Measurements from ENCODE around the gene AKAP12. TPM values are rescaled to one million over a fixed set of nuclear protein-coding genes. Genes with fewer than 3 reads are reported as not detected.

AKAP12 gene
- total RNA-seq, 4 donors from 2014 or later: 25.7 to 61.7 (median 53.1) TPM

GRCh38 chr6:151241853-151242252 is 2.1 kb downstream of the AKAP12 start:
- 62 to 79% methylated on average over 5 of the region's 5 CpGs for WGBS, 2 donors (ENCODE audit: low coverage in 1 of 2)
- in situ Hi-C loops (cut with MboI; ENCODE audit: low pct_ligation_motif_present in 1 of 4, low pct_unique_long_range_greater_than_20kb in 1 of 4, low sequenced_read_pairs in 3 of 4) (no loop called here), intact Hi-C loops (cut with DNase I; ENCODE audit: low total_unique reads) (loop anchor here (2.0 to 10.0 kb wide), 4 partner anchors 53 to 227 kb away; no protein-coding TSS in a partner anchor)
- H3K9me3 ChIP-seq: no peaks in the 10 kb centered on the region
- H3K27me3 ChIP-seq: peaks cover 53% of the 10 kb centered on the region
- H3K36me3 ChIP-seq: no peaks in the 10 kb centered on the region
- peak overlapping the region; percentile 85 to 97 (median 93) for H3K27ac ChIP-seq
- no peak for TF ChIP-seq POLR2AphosphoS5 (IDR thresholded peaks at IDR 0.05)
- H3K4me1 ChIP-seq: peaks cover 0 to 8% (median 3%) of the 10 kb centered on the region in 4 donors
- no peak for DNase-seq
- peak overlapping the region; percentile 58 to 91 (median 72) for H3K4me3 ChIP-seq

GRCh38 chr6:151242420-151242861 is 2.7 kb downstream of the AKAP12 start:
- no peak for DNase-seq
- H3K9me3 ChIP-seq: no peaks in the 10 kb centered on the region
- no peaks in the 10 kb centered on the region for H3K36me3 ChIP-seq
- peaks cover 0 to 12% (median 3%) of the 10 kb centered on the region in 4 donors for H3K4me1 ChIP-seq
- in situ Hi-C loops (cut with MboI; ENCODE audit: low pct_ligation_motif_present in 1 of 4, low pct_unique_long_range_greater_than_20kb in 1 of 4, low sequenced_read_pairs in 3 of 4): no loop called here
- WGBS, 2 donors (ENCODE audit: low coverage in 1 of 2): 78% methylated on average over 7 of the region's 7 CpGs; no CpG with 5 or more reads in 1 of the 2 donors
- intact Hi-C loops (cut with DNase I; ENCODE audit: low total_unique reads): loop anchor here (5.0 to 10.0 kb wide), 3 partner anchors 80 to 228 kb away; no protein-coding TSS in a partner anchor
- TF ChIP-seq EP300 (IDR thresholded peaks at IDR 0.05; ENCODE audit: low read depth): no peak
- no peak for TF ChIP-seq POLR2AphosphoS5 (IDR thresholded peaks at IDR 0.05)
- TF ChIP-seq POLR2A (IDR thresholded peaks at IDR 0.05): no peak
- TF ChIP-seq, protein P1, sequence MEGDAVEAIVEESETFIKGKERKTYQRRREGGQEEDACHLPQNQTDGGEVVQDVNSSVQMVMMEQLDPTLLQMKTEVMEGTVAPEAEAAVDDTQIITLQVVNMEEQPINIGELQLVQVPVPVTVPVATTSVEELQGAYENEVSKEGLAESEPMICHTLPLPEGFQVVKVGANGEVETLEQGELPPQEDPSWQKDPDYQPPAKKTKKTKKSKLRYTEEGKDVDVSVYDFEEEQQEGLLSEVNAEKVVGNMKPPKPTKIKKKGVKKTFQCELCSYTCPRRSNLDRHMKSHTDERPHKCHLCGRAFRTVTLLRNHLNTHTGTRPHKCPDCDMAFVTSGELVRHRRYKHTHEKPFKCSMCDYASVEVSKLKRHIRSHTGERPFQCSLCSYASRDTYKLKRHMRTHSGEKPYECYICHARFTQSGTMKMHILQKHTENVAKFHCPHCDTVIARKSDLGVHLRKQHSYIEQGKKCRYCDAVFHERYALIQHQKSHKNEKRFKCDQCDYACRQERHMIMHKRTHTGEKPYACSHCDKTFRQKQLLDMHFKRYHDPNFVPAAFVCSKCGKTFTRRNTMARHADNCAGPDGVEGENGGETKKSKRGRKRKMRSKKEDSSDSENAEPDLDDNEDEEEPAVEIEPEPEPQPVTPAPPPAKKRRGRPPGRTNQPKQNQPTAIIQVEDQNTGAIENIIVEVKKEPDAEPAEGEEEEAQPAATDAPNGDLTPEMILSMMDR (IDR thresholded peaks at IDR 0.05): no peak
- peaks cover 53% of the 10 kb centered on the region for H3K27me3 ChIP-seq
- peak overlapping the region; percentile 85 to 97 (median 93) for H3K27ac ChIP-seq
- peak overlapping the region; percentile 9 to 73 (median 64) for H3K4me3 ChIP-seq

- H3K27me3 ChIP-seq: peaks cover 51% of the 10 kb centered on the region
- intact Hi-C loops (cut with DNase I; ENCODE audit: low total_unique reads): loop anchor here (5.0 to 10.0 kb wide), 3 partner anchors 79 to 229 kb away; no protein-coding TSS in a partner anchor
- H3K9me3 ChIP-seq: no peaks in the 10 kb centered on the region
Measured at GRCh38 chr6:151243481-151243880, 3.7 kb downstream of the AKAP12 start.

GRCh38 chr6:151247490-151247889 is 7.7 kb downstream of the AKAP12 start:
- WGBS, 2 donors (ENCODE audit: low coverage in 1 of 2): 63 to 67% methylated on average over 5 to 6 of the region's 6 CpGs
- H3K9me3 ChIP-seq: no peaks in the 10 kb centered on the region
- H3K4me3 ChIP-seq: no peak overlapping the region
- no peak for DNase-seq
- H3K4me1 ChIP-seq: peaks cover 0 to 4% (median 0%) of the 10 kb centered on the region in 4 donors
- in situ Hi-C loops (cut with MboI; ENCODE audit: low pct_ligation_motif_present in 1 of 4, low pct_unique_long_range_greater_than_20kb in 1 of 4, low sequenced_read_pairs in 3 of 4): no loop called here
- peak overlapping the region in 3 of 4 donors; percentile 29 to 62 (median 47) for H3K27ac ChIP-seq
- TF ChIP-seq POLR2AphosphoS5 (IDR thresholded peaks at IDR 0.05): no peak
- no peak for TF ChIP-seq POLR2A (IDR thresholded peaks at IDR 0.05)
- TF ChIP-seq, protein P1 (IDR thresholded peaks at IDR 0.05): no peak
- TF ChIP-seq EP300 (IDR thresholded peaks at IDR 0.05; ENCODE audit: low read depth): no peak
- H3K36me3 ChIP-seq: no peaks in the 10 kb centered on the region
- H3K27me3 ChIP-seq: peaks cover 11% of the 10 kb centered on the region
- intact Hi-C loops (cut with DNase I; ENCODE audit: low total_unique reads): loop anchor here (10.0 kb wide), 2 partner anchors 203 to 233 kb away; no protein-coding TSS in a partner anchor

More at GRCh38 chr6:151243481-151243880, 3.7 kb downstream of the AKAP12 start:
- in situ Hi-C loops (cut with MboI; ENCODE audit: low pct_ligation_motif_present in 1 of 4, low pct_unique_long_range_greater_than_20kb in 1 of 4, low sequenced_read_pairs in 3 of 4): no loop called here
- Histone ChIP-seq H3K36me3 (no peaks in the 10 kb centered on the region), H3K4me3 (peak overlapping the region in 1 of 4 donors; percentile 73), H3K27ac (peak overlapping the region; percentile 85 to 97 (median 93)), H3K4me1 (peaks cover 0 to 12% (median 3%) of the 10 kb centered on the region in 4 donors)
- DNase-seq: no peak
- TF ChIP-seq, protein P1 (IDR thresholded peaks at IDR 0.05): no peak
- no peak for TF ChIP-seq EP300 (IDR thresholded peaks at IDR 0.05; ENCODE audit: low read depth)
- no peak for TF ChIP-seq POLR2A (IDR thresholded peaks at IDR 0.05)
- no peak for TF ChIP-seq POLR2AphosphoS5 (IDR thresholded peaks at IDR 0.05)
- WGBS, 2 donors (ENCODE audit: low coverage in 1 of 2): 58 to 65% methylated on average over 5 of the region's 5 CpGs
